HEK293 (cell line): ENCODE measurements around the gene PORCN.

Source experiments
- OVOL3 ChIP-seq: fragments of 450-650 bp; formaldehyde crosslinking; IDR thresholded peaks from 2 replicates; pipeline ENCODE4 v1.5.1; 2016; ENCODE audit warnings: missing biosample characterization, missing genetic modification characterization
- TRIM28 ChIP-seq: IDR thresholded peaks from 2 replicates; pipeline ENCODE4 v1.6.1; 2011; ENCODE audit warnings: low read length, control low read depth, borderline replicate concordance
- YY2 ChIP-seq: fragments of 450-650 bp; formaldehyde crosslinking; IDR thresholded peaks from 2 replicates; pipeline ENCODE4 v1.5.1; 2016; ENCODE audit warnings: missing biosample characterization, missing genetic modification characterization
- ZBTB17 ChIP-seq: fragments of 450-650 bp; formaldehyde crosslinking; IDR thresholded peaks from 2 replicates; pipeline ENCODE4 v1.5.1; 2016; ENCODE audit warnings: missing biosample characterization, missing genetic modification characterization
- ZFHX2 ChIP-seq: fragments of 450-650 bp; formaldehyde crosslinking; conservative IDR thresholded peaks from 2 replicates; pipeline ENCODE4 v1.5.1; 2016; ENCODE audit warnings: missing biosample characterization, missing genetic modification characterization
- ZNF146 ChIP-seq: fragments of 450-650 bp; formaldehyde crosslinking; IDR thresholded peaks from 2 replicates; pipeline ENCODE4 v1.5.1; 2016; ENCODE audit warnings: missing biosample characterization, missing genetic modification characterization
- ZNF155 ChIP-seq: fragments of 450-650 bp; formaldehyde crosslinking; IDR thresholded peaks from 2 replicates; pipeline ENCODE4 v1.5.1; 2016; ENCODE audit warnings: missing biosample characterization, missing genetic modification characterization
- ZNF169 ChIP-seq: fragments of 450-650 bp; formaldehyde crosslinking; IDR thresholded peaks from 2 replicates; pipeline ENCODE4 v1.5.1; 2016; ENCODE audit warnings: missing biosample characterization, missing genetic modification characterization
- ZNF175 ChIP-seq: fragments of 450-650 bp; formaldehyde crosslinking; IDR thresholded peaks from 2 replicates; pipeline ENCODE4 v1.5.1; 2016; ENCODE audit warnings: missing biosample characterization, missing genetic modification characterization
- ZNF19 ChIP-seq: fragments of 450-650 bp; formaldehyde crosslinking; IDR thresholded peaks from 2 replicates; pipeline ENCODE4; 2016; ENCODE audit warnings: missing biosample characterization, missing genetic modification characterization, low read depth
- ZNF211 ChIP-seq: fragments of 450-650 bp; formaldehyde crosslinking; IDR thresholded peaks from 2 replicates; pipeline ENCODE4 v1.5.1; 2016; ENCODE audit warnings: low read depth, missing biosample characterization, missing genetic modification characterization
- ZNF223 ChIP-seq: fragments of 450-650 bp; formaldehyde crosslinking; IDR thresholded peaks from 2 replicates; pipeline ENCODE4 v1.5.1; 2016; ENCODE audit warnings: missing biosample characterization, missing genetic modification characterization
- ZNF292 ChIP-seq: fragments of 450-650 bp; formaldehyde crosslinking; IDR thresholded peaks from 2 replicates; pipeline ENCODE4 v1.5.1; 2016; ENCODE audit warnings: low read depth, missing biosample characterization, missing genetic modification characterization, borderline replicate concordance
- ZNF324 ChIP-seq: fragments of 450-650 bp; formaldehyde crosslinking; IDR thresholded peaks from 2 replicates; pipeline ENCODE4 v1.5.1; 2016; ENCODE audit warnings: missing biosample characterization, missing genetic modification characterization
- ZNF335 ChIP-seq: fragments of 450-650 bp; formaldehyde crosslinking; conservative IDR thresholded peaks from 2 replicates; pipeline ENCODE4 v1.5.1; 2016; ENCODE audit warnings: missing biosample characterization, missing genetic modification characterization
- ZNF391 ChIP-seq: fragments of 450-650 bp; formaldehyde crosslinking; IDR thresholded peaks from 2 replicates; pipeline ENCODE4 v1.5.1; 2016; ENCODE audit warnings: low read depth, missing biosample characterization, missing genetic modification characterization, borderline replicate concordance
- ZNF433 ChIP-seq: fragments of 450-650 bp; formaldehyde crosslinking; IDR thresholded peaks from 2 replicates; pipeline ENCODE4 v1.5.1; 2016; ENCODE audit warnings: missing biosample characterization, missing genetic modification characterization, low read depth
- ZNF473 ChIP-seq: fragments of 450-650 bp; formaldehyde crosslinking; IDR thresholded peaks from 2 replicates; pipeline ENCODE4 v1.5.1; 2017; ENCODE audit warnings: missing biosample characterization, missing genetic modification characterization
- ZNF585B ChIP-seq: fragments of 450-650 bp; formaldehyde crosslinking; IDR thresholded peaks from 2 replicates; pipeline ENCODE4 v1.5.1; 2016; ENCODE audit warnings: missing biosample characterization, missing genetic modification characterization
- ZNF654 ChIP-seq: fragments of 450-650 bp; formaldehyde crosslinking; IDR thresholded peaks from 2 replicates; pipeline ENCODE4 v1.5.1; 2016; ENCODE audit warnings: low read depth, missing biosample characterization, missing genetic modification characterization
- ZNF747 ChIP-seq: fragments of 450-650 bp; formaldehyde crosslinking; IDR thresholded peaks from 2 replicates; pipeline ENCODE4 v1.5.1; 2016; ENCODE audit warnings: missing biosample characterization, missing genetic modification characterization
- ZNF768 ChIP-seq: fragments of 450-650 bp; formaldehyde crosslinking; IDR thresholded peaks from 2 replicates; pipeline ENCODE4 v1.5.1; 2018; ENCODE audit warnings: missing biosample characterization, mild to moderate bottlenecking, missing genetic modification characterization
- ZNF777 ChIP-seq: fragments of 450-650 bp; formaldehyde crosslinking; IDR thresholded peaks from 2 replicates; pipeline ENCODE4 v1.5.1; 2017; ENCODE audit warnings: missing biosample characterization, missing genetic modification characterization, borderline replicate concordance
- ZNF791 ChIP-seq: fragments of 450-650 bp; formaldehyde crosslinking; IDR thresholded peaks from 2 replicates; pipeline ENCODE4 v1.5.1; 2016; ENCODE audit warnings: missing biosample characterization, missing genetic modification characterization
- ZNF792 ChIP-seq: fragments of 450-650 bp; formaldehyde crosslinking; IDR thresholded peaks from 2 replicates; pipeline ENCODE4 v1.5.1; 2016; ENCODE audit warnings: missing biosample characterization, missing genetic modification characterization
- ZNF830 ChIP-seq: fragments of 450-650 bp; IDR thresholded peaks from 2 replicates; pipeline ENCODE4 v1.5.0; 2018; ENCODE audit warnings: missing biosample characterization, missing genetic modification characterization, low read depth, mild to moderate bottlenecking, moderate library complexity
- TF ChIP-seq, protein P1 (sequence below): fragments of 450-650 bp; formaldehyde crosslinking; IDR thresholded peaks from 2 replicates; pipeline ENCODE4 v1.5.1; 2016; ENCODE audit warnings: missing biosample characterization, missing genetic modification characterization
- TF ChIP-seq, protein P2 (sequence below): fragments of 450-650 bp; formaldehyde crosslinking; IDR thresholded peaks from 2 replicates; pipeline ENCODE4 v1.5.1; 2016; ENCODE audit warnings: missing biosample characterization, missing genetic modification characterization
- TF ChIP-seq, protein P3 (sequence below): fragments of 450-650 bp; formaldehyde crosslinking; conservative IDR thresholded peaks from 2 replicates; pipeline ENCODE4 v1.5.1; 2016; ENCODE audit warnings: low read depth, missing biosample characterization, missing genetic modification characterization
- TF ChIP-seq, protein P4 (sequence below): fragments of 450-650 bp; formaldehyde crosslinking; IDR thresholded peaks from 2 replicates; pipeline ENCODE4 v1.5.1; 2017; ENCODE audit warnings: missing biosample characterization, missing genetic modification characterization
- TF ChIP-seq, protein P5 (sequence below): fragments of 450-650 bp; formaldehyde crosslinking; IDR thresholded peaks from 2 replicates; pipeline ENCODE4 v1.5.1; 2016; ENCODE audit warnings: missing biosample characterization, missing genetic modification characterization

PORCN gene

DNA sequence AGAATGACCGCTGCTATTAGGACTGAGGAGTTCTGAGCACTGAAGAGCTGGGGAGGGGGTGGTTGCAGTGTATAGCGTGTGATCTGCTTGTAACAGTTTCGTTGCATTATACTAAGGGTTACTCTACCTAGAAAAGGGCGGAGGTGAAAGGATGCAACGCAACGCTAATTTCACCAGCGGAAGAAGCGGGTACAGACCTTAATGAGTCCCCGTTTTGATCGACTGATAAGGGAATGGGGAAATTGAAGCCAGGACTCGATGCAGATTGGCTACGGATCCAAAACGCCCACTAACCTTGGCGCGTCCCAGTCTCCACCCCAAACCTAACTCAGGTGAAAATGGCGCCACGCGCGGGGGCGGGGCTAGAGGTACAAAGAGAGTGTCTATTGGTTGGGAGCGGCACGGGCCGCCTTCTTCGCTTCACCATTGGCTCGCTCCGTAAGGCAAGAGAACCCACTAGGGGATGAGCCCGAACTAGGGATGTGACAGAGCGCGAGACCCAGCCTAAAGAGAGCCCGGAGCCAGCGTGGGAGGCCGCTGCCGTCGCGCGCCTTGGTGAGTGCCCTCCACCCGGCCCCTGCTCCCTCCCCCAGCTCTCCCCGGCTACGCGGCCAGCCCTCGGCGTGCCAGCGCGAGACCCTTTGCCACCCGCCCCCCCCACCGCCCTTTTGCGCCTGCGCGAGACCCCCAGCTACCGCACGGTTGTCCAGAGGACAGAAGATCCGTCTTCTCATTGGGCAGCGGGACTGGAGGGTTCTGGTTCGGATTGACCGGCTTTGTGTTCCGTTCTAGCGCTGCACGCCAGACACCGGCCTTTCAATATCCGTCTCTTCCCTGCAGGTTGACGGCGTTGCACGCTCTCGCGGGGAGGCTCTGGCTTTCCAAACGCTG, 12.8 kb downstream of the PORCN start, which contains the start of gene EBP (continued):
- TF ChIP-seq, protein P1, sequence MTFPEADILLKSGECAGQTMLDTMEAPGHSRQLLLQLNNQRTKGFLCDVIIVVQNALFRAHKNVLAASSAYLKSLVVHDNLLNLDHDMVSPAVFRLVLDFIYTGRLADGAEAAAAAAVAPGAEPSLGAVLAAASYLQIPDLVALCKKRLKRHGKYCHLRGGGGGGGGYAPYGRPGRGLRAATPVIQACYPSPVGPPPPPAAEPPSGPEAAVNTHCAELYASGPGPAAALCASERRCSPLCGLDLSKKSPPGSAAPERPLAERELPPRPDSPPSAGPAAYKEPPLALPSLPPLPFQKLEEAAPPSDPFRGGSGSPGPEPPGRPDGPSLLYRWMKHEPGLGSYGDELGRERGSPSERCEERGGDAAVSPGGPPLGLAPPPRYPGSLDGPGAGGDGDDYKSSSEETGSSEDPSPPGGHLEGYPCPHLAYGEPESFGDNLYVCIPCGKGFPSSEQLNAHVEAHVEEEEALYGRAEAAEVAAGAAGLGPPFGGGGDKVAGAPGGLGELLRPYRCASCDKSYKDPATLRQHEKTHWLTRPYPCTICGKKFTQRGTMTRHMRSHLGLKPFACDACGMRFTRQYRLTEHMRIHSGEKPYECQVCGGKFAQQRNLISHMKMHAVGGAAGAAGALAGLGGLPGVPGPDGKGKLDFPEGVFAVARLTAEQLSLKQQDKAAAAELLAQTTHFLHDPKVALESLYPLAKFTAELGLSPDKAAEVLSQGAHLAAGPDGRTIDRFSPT (tag by site-specific recombination) = peak; percentile 68; the same call in 1 of the 2 replicates
- peak; percentile 69 for TF ChIP-seq ZFHX2 (tag by site-specific recombination)
- TF ChIP-seq, protein P2, sequence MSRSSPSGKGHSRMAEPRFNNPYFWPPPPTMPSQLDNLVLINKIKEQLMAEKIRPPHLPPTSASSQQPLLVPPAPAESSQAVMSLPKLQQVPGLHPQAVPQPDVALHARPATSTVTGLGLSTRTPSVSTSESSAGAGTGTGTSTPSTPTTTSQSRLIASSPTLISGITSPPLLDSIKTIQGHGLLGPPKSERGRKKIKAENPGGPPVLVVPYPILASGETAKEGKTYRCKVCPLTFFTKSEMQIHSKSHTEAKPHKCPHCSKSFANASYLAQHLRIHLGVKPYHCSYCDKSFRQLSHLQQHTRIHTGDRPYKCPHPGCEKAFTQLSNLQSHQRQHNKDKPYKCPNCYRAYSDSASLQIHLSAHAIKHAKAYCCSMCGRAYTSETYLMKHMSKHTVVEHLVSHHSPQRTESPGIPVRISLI = no peak
- TF ChIP-seq ZNF433 (tag by site-specific recombination) = no peak
- TF ChIP-seq ZNF155 = no peak
- no peak for TF ChIP-seq ZNF792
- TF ChIP-seq ZNF324 = no peak
- TF ChIP-seq ZNF146 = no peak
- TF ChIP-seq TRIM28 = no peak
- TF ChIP-seq ZNF175 (tag by site-specific recombination) = no peak
- no peak for TF ChIP-seq ZNF791 (tag by site-specific recombination)
- TF ChIP-seq ZNF19 = no peak
- no peak for TF ChIP-seq ZNF169 (tag by site-specific recombination)
- no peak for TF ChIP-seq ZNF473 (tag by site-specific recombination)
- TF ChIP-seq, protein P3, sequence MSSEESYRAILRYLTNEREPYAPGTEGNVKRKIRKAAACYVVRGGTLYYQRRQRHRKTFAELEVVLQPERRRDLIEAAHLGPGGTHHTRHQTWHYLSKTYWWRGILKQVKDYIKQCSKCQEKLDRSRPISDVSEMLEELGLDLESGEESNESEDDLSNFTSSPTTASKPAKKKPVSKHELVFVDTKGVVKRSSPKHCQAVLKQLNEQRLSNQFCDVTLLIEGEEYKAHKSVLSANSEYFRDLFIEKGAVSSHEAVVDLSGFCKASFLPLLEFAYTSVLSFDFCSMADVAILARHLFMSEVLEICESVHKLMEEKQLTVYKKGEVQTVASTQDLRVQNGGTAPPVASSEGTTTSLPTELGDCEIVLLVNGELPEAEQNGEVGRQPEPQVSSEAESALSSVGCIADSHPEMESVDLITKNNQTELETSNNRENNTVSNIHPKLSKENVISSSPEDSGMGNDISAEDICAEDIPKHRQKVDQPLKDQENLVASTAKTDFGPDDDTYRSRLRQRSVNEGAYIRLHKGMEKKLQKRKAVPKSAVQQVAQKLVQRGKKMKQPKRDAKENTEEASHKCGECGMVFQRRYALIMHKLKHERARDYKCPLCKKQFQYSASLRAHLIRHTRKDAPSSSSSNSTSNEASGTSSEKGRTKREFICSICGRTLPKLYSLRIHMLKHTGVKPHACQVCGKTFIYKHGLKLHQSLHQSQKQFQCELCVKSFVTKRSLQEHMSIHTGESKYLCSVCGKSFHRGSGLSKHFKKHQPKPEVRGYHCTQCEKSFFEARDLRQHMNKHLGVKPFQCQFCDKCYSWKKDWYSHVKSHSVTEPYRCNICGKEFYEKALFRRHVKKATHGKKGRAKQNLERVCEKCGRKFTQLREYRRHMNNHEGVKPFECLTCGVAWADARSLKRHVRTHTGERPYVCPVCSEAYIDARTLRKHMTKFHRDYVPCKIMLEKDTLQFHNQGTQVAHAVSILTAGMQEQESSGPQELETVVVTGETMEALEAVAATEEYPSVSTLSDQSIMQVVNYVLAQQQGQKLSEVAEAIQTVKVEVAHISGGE (tag by site-specific recombination) = peak; percentile 88
- TF ChIP-seq ZNF768 (tag by site-specific recombination) = no peak
- TF ChIP-seq, protein P4, sequence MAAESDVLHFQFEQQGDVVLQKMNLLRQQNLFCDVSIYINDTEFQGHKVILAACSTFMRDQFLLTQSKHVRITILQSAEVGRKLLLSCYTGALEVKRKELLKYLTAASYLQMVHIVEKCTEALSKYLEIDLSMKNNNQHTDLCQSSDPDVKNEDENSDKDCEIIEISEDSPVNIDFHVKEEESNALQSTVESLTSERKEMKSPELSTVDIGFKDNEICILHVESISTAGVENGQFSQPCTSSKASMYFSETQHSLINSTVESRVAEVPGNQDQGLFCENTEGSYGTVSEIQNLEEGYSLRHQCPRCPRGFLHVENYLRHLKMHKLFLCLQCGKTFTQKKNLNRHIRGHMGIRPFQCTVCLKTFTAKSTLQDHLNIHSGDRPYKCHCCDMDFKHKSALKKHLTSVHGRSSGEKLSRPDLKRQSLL = no peak
- no peak for TF ChIP-seq YY2
- TF ChIP-seq ZNF777 (tag by site-specific recombination) = no peak
- TF ChIP-seq, protein P5, sequence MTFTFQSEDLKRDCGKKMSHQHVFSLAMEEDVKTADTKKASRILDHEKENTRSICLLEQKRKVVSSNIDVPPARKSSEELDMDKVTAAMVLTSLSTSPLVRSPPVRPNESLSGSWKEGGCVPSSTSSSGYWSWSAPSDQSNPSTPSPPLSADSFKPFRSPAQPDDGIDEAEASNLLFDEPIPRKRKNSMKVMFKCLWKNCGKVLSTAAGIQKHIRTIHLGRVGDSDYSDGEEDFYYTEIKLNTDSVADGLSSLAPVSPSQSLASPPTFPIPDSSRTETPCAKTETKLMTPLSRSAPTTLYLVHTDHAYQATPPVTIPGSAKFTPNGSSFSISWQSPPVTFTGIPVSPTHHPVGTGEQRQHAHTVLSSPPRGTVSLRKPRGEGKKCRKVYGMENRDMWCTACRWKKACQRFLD (tag by site-specific recombination) = no peak
- TF ChIP-seq ZNF223 (tag by site-specific recombination) = no peak
- TF ChIP-seq ZNF585B (tag by site-specific recombination) = no peak
- TF ChIP-seq ZNF335 = peak; percentile 39; the same call in 1 of the 2 replicates
- TF ChIP-seq ZNF292 (tag by site-specific recombination) = no peak
- no peak for TF ChIP-seq OVOL3
- no peak for TF ChIP-seq ZNF654 (tag by site-specific recombination)
- no peak for TF ChIP-seq ZNF830
- TF ChIP-seq ZNF747 (tag by site-specific recombination) = no peak
- TF ChIP-seq ZNF391 (tag by site-specific recombination) = peak; percentile 43; the same call in 1 of the 2 replicates
- TF ChIP-seq ZBTB17 (tag by site-specific recombination) = peak; percentile 63
- TF ChIP-seq ZNF211 = no peak
